HG03520 (cell line): Measurements from ENCODE around the gene PTPN23.

ENCODE experiments used
- ATAC-seq: cut with Tn5 transposase; IDR thresholded peaks from one replicate; pipeline ENCODE4 v1.9.1; 2021; ENCODE audit warnings: mild to moderate bottlenecking, moderate library complexity; ENCODE audit not compliant: unreplicated experiment

PTPN23 gene

GRCh38 chr3:47405820-47406761, 25.3 kb downstream of the PTPN23 start:
- no peak for ATAC-seq

DNA sequence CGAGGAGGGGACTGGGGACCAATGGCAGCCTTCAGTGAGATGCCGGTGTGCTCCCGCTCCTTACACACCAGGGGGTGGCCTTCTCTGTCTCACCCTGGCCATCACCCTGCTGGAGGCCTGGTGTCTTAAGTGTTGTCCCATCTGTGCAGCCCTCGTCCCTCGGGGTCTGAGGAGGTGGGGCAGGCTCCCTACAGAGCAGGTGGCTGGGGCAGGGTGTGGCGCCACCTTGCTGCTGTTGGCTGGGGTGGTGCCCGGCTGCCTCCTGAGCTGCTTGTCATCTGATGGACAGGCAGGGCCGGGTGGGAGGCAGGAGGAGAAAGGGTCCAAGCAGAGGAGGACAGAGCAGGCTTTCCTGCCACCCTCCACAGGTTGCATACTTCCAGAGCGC, 25.9 kb downstream of the PTPN23 start:
- no peak for ATAC-seq

DNA sequence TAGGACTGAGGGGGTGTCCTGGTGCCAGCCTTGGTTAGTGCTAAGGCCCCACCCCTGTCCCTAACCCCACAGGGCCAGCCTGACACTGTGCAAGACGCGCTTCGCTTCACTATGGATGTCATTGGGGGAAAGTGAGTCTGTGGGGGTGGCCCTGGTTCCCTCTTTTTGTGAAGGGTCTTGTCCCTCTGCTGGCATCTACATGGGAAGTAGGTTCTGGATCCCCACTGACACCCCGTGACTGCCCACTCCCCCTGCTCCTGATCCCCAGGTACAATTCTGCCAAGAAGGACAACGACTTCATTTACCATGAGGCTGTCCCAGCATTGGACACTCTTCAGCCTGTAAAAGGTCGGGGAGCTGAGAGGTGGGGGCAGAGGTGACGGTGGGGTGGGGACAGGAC, 26.4 kb downstream of the PTPN23 start:
- no peak for ATAC-seq

GRCh38 chr3:47407896-47408838, 27.3 kb downstream of the PTPN23 start:
- ATAC-seq = no peak

DNA sequence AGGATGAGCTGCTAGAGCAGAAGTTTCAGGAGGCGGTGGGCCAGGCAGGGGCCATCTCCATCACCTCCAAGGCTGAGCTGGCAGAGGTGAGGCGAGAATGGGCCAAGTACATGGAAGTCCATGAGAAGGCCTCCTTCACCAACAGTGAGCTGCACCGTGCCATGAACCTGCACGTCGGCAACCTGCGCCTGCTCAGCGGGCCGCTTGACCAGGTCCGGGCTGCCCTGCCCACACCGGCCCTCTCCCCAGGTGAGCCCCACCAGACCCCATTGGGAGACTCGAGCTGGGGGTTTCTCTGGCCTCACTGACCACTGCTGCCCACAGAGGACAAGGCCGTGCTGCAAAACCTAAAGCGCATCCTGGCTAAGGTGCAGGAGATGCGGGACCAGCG, 28.0 kb downstream of the PTPN23 start:
- no peak for ATAC-seq

GRCh38 chr3:47409284-47409683, 28.5 kb downstream of the PTPN23 start:
- ATAC-seq = no peak

DNA sequence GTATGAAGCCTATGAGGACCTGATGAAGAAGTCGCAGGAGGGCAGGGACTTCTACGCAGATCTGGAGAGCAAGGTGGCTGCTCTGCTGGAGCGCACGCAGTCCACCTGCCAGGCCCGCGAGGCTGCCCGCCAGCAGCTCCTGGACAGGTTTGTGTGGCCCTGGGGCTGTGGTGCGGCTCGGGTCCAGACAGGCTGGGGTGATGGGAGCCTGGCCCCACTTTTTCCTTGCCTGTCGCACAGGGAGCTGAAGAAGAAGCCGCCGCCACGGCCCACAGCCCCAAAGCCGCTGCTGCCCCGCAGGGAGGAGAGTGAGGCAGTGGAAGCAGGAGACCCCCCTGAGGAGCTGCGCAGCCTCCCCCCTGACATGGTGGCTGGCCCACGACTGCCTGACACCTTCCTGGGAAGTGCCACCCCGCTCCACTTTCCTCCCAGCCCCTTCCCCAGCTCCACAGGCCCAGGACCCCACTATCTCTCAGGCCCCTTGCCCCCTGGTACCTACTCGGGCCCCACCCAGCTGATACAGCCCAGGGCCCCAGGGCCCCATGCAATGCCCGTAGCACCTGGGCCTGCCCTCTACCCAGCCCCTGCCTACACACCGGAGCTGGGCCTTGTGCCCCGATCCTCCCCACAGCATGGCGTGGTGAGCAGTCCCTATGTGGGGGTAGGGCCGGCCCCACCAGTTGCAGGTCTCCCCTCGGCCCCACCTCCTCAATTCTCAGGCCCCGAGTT, 29.0 kb downstream of the PTPN23 start:
- ATAC-seq = no peak

DNA sequence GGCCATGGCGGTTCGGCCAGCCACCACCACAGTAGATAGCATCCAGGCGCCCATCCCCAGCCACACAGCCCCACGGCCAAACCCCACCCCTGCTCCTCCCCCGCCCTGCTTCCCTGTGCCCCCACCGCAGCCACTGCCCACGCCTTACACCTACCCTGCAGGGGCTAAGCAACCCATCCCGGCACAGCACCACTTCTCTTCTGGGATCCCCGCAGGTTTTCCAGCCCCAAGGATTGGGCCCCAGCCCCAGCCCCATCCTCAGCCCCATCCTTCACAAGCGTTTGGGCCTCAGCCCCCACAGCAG, 29.5 kb downstream of the PTPN23 start:
- no peak for ATAC-seq

GRCh38 chr3:47410801-47411646, 30.2 kb downstream of the PTPN23 start:
- ATAC-seq = no peak

DNA sequence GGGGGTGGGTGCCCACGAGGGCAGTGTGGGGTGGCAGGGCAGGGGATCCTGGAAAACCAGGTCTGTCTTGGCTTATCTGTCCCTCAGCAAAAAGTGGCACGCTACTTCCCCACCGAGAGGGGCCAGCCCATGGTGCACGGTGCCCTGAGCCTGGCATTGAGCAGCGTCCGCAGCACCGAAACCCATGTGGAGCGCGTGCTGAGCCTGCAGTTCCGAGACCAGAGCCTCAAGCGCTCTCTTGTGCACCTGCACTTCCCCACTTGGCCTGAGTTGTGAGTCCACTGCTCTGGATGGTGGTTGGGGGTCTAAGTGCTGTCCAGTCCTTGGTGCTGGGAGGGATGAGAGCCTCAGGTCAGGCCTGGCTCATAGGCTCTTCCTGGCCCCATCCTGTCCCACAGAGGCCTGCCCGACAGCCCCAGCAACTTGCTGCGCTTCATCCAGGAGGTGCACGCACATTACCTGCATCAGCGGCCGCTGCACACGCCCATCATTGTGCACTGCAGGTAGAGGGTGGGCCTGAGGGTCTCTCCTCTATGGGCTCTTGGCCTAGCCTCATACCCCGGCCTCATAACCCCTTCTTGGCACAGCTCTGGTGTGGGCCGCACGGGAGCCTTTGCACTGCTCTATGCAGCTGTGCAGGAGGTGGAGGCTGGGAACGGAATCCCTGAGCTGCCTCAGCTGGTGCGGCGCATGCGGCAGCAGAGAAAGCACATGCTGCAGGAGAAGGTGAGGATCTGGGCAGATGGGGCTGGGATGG, 31.1 kb downstream of the PTPN23 start:
- no peak for ATAC-seq

GRCh38 chr3:47412453-47412756, 31.6 kb downstream of the PTPN23 start:
- ATAC-seq = no peak

DNA sequence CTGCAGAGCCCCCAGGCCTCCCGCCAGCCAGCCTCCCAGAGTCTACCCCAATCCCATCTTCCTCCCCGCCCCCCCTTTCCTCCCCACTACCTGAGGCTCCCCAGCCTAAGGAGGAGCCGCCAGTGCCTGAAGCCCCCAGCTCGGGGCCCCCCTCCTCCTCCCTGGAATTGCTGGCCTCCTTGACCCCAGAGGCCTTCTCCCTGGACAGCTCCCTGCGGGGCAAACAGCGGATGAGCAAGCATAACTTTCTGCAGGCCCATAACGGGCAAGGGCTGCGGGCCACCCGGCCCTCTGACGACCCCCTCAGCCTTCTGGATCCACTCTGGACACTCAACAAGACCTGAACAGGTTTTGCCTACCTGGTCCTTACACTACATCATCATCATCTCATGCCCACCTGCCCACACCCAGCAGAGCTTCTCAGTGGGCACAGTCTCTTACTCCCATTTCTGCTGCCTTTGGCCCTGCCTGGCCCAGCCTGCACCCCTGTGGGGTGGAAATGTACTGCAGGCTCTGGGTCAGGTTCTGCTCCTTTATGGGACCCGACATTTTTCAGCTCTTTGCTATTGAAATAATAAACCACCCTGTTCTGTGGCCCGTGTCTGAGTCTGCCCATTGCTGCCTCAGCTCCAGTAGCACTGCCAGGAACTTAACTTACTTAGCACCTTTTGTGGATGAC, 32.2 kb downstream of the PTPN23 start:
- ATAC-seq = no peak

DNA sequence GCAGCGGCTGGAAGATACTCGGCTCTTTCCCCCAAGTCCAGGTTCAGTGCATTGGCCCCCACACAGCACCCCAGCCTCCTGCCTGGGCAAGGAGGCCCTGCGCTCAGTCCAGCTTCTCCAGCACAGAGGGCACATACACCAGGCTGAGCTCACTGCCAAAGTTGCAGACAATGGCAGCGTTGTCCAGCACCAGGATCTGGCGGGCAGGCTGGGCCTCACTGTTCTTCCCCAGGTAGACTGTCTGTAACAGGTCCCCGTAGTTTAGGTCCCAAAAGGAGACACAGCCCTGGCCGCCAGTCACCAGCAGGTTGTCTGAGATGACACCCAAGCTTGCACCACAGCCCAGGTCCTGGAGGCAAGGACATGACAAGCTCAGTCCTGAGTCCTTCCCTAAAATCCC, 32.9 kb downstream of the PTPN23 start:
- ATAC-seq = no peak

DNA sequence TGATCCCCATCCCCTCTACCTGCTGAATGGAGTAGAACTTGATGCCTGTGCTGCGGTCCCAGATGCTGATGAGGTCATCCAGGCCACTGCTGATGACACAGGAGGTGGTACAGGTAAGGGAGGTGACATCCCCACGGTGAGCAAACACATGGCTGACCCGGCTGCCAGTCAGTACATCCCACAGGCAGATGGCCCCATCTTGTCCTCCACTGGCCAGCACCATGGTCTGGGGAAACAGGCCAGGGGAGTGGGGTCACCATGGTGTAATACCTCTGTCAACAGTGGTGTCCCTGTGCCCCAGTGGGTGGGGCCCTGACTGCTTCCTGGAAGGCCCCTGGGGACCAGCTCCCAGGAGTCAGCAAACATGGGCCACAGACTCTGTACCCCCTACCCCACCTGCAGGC, 33.3 kb downstream of the PTPN23 start:
- ATAC-seq = no peak

DNA sequence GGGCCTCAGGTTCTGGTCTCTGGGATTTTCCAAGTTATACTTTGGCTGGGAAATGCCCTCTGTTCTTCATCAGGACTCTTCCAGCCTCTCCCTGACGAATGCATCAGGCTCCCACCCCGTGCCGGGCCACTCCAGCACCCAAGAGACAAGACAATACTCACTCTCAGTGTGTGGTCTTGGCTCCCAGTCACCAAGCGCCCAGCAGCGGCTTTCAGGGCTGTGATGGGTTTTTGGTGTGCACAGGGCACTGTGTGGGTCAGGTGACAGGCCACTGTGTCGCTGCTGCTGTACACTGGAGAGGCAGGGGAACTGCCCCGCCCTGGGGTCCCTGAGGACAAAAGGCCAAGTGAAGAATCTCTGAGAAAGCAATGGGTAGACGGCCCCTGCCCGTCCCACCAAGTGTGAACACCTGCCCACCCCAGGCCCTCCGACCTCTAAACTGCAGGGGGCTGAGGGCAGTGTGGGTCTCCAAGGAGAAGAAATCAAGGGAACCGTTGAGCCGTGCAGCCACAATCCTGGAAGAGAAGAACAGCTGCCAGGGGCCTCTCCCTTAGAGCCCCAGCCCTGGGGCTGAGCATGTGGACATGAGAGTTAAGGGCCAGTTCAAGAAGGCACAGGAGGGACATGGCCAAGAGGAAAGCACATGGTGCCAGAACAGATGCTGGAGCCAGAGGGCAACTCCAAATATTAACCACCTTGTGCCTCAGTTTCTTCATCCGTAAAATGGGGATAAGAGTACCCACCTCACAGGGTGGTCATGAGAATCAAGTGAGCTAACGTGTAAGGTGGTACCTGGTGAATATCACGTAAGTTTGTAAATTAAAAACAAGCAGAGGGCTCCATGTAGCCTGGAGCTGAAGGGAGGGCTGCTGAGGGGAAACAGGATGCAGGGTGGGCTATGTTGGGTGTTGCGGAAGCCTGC, 34.1 kb downstream of the PTPN23 start:
- no peak for ATAC-seq

- ATAC-seq = no peak
These were observed 35.2 kb downstream of the PTPN23 start for GRCh38 chr3:47416041-47416440.

DNA sequence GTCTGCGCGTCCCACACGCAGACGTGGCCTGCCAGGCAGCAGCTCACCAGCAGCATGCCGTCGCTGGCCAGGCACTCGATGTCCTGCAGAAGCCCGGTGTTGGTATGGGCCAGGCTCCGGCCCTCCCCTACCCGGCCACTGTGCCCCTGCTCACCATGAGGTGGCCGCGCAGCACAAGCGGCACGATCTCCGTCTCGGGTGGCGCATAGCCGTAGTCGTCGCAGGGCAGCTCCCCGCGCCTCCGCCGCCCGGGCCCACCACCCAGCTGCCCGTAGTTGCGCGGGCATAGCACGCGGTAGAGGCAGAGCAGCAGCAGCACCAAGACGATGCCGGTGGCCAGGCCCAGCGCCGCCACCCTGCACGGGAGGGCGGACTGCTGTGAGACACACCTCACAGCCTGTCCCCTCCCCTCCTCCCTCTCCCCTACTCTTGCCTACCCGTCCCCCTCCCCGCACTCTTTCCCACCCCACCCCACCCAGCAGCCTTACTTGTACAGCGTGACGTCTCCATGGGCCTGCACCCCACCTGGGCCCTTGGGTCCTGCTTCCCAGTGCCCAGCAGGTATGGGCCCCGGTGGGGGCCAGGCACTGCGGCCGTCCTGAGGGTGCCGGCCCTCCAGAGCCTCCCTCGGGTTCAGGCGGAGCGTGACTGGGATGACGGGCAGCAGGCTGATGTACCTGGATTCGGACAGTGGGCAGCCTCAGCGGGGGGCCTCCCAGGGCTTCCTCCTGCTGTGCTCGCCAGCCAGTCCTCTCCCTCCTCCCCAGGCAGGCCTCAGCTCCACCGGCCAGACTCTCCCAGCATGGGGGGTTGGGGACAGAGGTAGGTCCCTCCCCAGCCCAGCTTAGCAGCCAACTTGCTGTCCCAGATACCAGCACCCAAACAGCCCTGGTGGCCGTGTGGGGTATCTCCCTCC, 37.6 kb downstream of the PTPN23 start:
- ATAC-seq = no peak
